ENCODE data around the gene MBTPS1. TPM values are rescaled to one million over a fixed set of nuclear protein-coding genes. Genes with fewer than 3 reads are reported as not detected.

Gene MBTPS1
- total RNA-seq, 2 experiments from 2014 or later, result 36.9 to 41.3 TPM

DNA sequence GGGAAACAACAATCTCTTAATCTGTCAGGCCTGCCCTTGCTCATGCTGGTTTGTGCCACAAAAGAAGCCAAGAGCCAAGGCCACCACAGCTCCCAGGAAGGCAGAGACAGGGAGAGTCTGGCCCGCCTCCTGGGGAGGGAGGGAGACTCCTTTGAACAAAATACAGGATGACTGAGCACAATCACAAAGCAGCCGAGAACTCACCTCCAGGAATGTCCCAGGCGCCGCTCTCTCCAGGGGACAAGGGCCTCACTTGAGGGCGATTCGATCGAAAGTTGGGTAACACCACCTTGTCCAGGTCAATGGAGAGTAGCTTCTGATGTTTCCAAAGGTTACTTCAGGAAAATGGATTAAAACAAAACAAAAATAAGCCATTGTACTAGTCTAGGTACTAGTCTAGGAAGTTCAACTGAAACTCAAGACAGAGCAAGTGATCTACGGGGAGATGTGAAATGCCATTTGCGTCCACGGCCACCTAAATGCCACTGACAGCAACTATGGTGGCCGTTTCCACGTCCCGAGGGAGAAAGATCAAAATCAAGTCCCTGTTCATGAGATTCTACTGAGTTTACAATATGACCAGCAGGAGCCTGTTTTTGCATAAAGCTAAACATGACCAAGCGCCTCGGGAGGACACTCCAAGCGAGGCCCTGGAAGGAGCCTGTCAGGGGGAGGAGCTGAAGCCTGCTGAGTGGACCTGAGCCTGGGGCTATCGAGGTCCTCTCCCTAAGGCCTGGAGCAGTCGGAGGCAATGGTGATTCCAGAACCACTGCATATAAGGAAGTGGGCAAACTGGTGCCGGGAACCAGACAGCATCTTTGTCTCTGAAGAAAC lies 60.7 kb downstream of the MBTPS1 start:
- peaks cover 29% of the 10 kb centered on the region for H3K36me3 Mint-ChIP-seq (ENCODE audit: low read depth)
- no peaks in the 10 kb centered on the region for H3K4me1 Mint-ChIP-seq (ENCODE audit: low read depth)
- H3K9me3 Mint-ChIP-seq, result no peaks in the 10 kb centered on the region
- no peak overlapping the region for H3K27ac Mint-ChIP-seq
- H3K27me3 Mint-ChIP-seq (ENCODE audit: low read depth), result no peaks in the 10 kb centered on the region
- CTCF ChIA-PET, result interaction anchor here (1.0 to 1.8 kb wide), 3 partner anchors 10 to 98 kb away, joined by 4 to 10 read pairs (median 4); no protein-coding TSS in a partner anchor
- H3K4me3 Mint-ChIP-seq, result no peak overlapping the region
- no peak for DNase-seq
- intact Hi-C loops (cut with micrococcal nuclease), result no loop called here

DNA sequence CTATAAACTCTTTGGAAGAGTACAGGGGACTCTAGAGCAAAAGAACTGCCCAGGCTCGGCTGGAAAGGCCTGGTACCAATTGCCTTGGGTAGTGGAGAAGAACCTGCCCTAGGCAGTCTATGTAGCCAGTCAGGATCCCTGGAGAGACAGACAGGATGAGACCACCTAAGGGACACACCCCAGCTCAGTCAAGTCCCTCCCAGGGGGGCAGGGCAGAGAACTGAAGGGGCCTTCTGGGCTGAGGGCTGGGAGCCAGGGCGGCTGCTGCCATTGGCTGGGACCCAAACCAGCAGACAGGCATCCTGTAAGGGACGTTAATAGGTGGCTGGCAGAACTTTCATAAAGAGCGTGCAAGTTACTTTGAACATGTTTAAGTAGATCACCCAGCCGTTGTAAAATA lies 61.4 kb downstream of the MBTPS1 start:
- CTCF ChIA-PET, result interaction anchor here (1.0 to 1.6 kb wide), 3 partner anchors 10 to 98 kb away, joined by 3 to 4 read pairs (median 4); no protein-coding TSS in a partner anchor
- Mint-ChIP-seq H3K36me3 (ENCODE audit: low read depth) (peaks cover 29% of the 10 kb centered on the region), H3K4me1 (ENCODE audit: low read depth) (no peaks in the 10 kb centered on the region), H3K27me3 (ENCODE audit: low read depth) (no peaks in the 10 kb centered on the region), H3K27ac (no peak overlapping the region), H3K4me3 (no peak overlapping the region), H3K9me3 (no peaks in the 10 kb centered on the region)
- intact Hi-C loops (cut with micrococcal nuclease), result no loop called here
- no peak for DNase-seq

DNA sequence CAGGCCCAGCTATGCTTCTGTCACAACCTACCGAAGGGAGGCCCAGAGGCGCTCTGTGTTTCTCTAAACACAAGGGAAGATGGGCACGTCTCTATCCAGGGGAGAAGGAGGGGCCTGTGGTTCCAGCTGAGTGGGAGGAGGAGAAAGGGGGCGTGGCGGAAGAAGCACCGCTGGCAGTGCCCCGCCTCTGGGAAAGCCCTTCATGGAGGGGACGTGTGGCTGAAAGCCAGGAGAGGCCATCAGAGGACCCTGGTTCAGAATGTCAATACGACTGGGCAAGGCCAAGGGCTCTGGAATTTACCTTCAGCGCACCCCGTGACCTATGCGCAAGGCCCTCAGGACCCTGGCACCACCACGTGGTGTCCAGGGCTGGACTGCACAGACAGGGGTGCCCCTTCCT lies 61.8 kb downstream of the MBTPS1 start:
- Mint-ChIP-seq H3K36me3 (ENCODE audit: low read depth) (peaks cover 29% of the 10 kb centered on the region), H3K27ac (no peak overlapping the region), H3K9me3 (no peaks in the 10 kb centered on the region), H3K27me3 (ENCODE audit: low read depth) (no peaks in the 10 kb centered on the region), H3K4me1 (ENCODE audit: low read depth) (no peaks in the 10 kb centered on the region), H3K4me3 (no peak overlapping the region)
- intact Hi-C loops (cut with micrococcal nuclease), result no loop called here
- no peak for DNase-seq
- CTCF ChIA-PET, result interaction anchor here (1.0 to 1.6 kb wide), 4 partner anchors 8 to 97 kb away, joined by 3 to 4 read pairs (median 4); no protein-coding TSS in a partner anchor

DNA sequence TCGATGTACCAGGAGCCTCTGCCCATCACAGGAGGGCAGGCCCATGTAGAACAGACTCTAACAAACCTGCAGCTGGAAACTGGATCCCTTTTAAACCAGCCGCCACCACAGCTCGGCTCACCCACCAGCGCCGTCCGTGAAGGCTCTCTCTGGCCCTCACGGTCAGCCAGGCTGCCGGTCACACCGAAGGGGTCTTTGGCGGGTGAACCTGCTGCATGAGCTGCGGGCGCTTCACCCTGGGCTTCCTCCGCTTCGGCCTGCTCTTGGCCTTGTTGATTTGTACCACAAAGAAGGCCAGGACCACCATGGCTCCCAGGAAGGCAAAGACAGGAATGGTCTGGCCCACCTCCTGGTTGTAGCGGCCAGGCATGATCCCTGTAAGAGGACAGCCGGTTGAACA lies 62.5 kb downstream of the MBTPS1 start:
- CTCF ChIA-PET, result interaction anchor here (1.0 to 1.2 kb wide), 2 partner anchors 9 to 12 kb away, joined by 3 read pairs; no protein-coding TSS in a partner anchor
- no peak overlapping the region for H3K27ac Mint-ChIP-seq
- no peaks in the 10 kb centered on the region for H3K9me3 Mint-ChIP-seq
- intact Hi-C loops (cut with micrococcal nuclease), result no loop called here
- H3K4me1 Mint-ChIP-seq (ENCODE audit: low read depth), result no peaks in the 10 kb centered on the region
- peaks cover 25% of the 10 kb centered on the region for H3K36me3 Mint-ChIP-seq (ENCODE audit: low read depth)
- no peak overlapping the region for H3K4me3 Mint-ChIP-seq
- no peak for DNase-seq
- H3K27me3 Mint-ChIP-seq (ENCODE audit: low read depth), result no peaks in the 10 kb centered on the region

DNA sequence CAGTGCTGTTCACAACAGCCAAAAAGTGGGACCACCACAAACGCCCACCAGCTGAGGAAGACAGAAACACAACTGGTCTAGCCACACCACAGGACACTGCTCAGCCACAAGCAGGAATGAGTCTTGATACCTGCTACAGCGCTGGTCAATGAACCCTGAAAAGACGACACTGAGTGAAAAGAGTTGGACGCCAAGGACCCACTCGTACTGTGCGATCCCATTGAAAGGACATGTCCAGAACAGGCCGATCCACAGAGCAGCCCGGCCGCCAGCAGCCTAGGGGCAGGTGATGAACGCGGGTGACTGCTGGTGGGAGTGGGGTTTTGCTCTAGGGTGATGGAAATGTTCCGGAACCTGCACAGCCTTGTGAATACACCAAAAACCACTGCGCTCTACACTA lies 63.5 kb downstream of the MBTPS1 start:
- Mint-ChIP-seq H3K27me3 (ENCODE audit: low read depth) (no peaks in the 10 kb centered on the region), H3K9me3 (no peaks in the 10 kb centered on the region), H3K4me1 (ENCODE audit: low read depth) (no peaks in the 10 kb centered on the region), H3K4me3 (no peak overlapping the region), H3K36me3 (ENCODE audit: low read depth) (peaks cover 24% of the 10 kb centered on the region), H3K27ac (no peak overlapping the region)
- intact Hi-C loops (cut with micrococcal nuclease), result no loop called here
- no peak for DNase-seq
- CTCF ChIA-PET, result no interaction called here

DNA sequence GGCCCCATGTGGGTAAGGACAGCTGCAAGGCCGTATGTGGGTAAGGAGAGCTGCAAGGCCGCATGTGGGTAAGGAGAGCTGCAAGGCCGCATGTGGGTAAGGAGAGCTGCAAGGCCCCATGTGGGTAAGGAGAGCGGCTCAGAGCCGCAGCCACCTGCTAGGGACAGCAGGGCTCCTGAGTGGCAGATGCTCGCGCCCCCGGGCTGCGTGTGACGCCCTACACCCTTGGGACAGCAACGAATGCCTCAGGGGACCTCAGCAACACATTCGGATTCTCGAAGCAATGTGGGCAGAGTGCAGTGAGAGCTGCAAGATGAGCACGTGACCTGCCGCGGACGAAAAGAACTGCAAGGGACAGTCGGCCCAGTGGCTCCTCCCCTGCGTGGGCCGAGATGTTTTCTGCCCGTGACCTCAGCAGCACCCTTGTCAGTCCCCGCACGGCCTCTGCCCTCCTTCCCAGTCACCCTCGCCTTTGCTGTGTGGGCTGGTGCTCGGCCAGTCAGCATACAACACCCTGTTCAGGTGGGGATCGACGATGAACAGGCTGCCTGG lies 64.6 kb downstream of the MBTPS1 start:
- Mint-ChIP-seq H3K4me3 (no peak overlapping the region), H3K36me3 (ENCODE audit: low read depth) (peaks cover 19% of the 10 kb centered on the region), H3K9me3 (no peaks in the 10 kb centered on the region), H3K27me3 (ENCODE audit: low read depth) (no peaks in the 10 kb centered on the region), H3K4me1 (ENCODE audit: low read depth) (no peaks in the 10 kb centered on the region), H3K27ac (no peak overlapping the region)
- intact Hi-C loops (cut with micrococcal nuclease), result no loop called here
- CTCF ChIA-PET, result interaction anchor here (0.9 kb wide), 1 partner anchor 10 kb away, joined by 3 read pairs; the partner anchor contains the start of gene SLC38A8
- DNase-seq, result no peak

DNA sequence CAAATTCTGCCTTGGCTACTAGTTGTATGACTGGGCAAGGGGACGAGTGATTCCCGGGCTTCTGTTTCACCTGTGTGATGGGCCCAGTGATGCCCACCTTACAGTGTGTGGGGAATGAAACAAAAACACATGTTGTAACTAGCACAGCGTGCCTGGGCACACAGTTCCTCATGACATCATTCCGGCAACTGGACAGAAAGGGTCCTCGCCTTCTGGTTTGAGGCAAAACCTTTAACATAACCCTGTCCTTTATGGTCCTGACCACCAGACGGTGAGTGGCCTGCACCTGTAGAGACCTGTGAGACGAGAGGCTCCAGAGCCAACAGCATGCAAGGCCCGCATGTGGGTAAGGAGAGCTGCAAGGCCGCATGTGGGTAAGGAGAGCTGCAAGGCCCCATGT lies 66.4 kb downstream of the MBTPS1 start:
- CTCF ChIA-PET, result interaction anchor here (0.7 kb wide), 1 partner anchor 23 kb away, joined by 5 read pairs; no protein-coding TSS in a partner anchor
- H3K36me3 Mint-ChIP-seq (ENCODE audit: low read depth), result peaks cover 11% of the 10 kb centered on the region
- H3K4me3 Mint-ChIP-seq, result no peak overlapping the region
- DNase-seq, result no peak
- no peak overlapping the region for H3K27ac Mint-ChIP-seq
- H3K27me3 Mint-ChIP-seq (ENCODE audit: low read depth), result no peaks in the 10 kb centered on the region
- no peaks in the 10 kb centered on the region for H3K4me1 Mint-ChIP-seq (ENCODE audit: low read depth)
- no peaks in the 10 kb centered on the region for H3K9me3 Mint-ChIP-seq
- intact Hi-C loops (cut with micrococcal nuclease), result no loop called here

DNA sequence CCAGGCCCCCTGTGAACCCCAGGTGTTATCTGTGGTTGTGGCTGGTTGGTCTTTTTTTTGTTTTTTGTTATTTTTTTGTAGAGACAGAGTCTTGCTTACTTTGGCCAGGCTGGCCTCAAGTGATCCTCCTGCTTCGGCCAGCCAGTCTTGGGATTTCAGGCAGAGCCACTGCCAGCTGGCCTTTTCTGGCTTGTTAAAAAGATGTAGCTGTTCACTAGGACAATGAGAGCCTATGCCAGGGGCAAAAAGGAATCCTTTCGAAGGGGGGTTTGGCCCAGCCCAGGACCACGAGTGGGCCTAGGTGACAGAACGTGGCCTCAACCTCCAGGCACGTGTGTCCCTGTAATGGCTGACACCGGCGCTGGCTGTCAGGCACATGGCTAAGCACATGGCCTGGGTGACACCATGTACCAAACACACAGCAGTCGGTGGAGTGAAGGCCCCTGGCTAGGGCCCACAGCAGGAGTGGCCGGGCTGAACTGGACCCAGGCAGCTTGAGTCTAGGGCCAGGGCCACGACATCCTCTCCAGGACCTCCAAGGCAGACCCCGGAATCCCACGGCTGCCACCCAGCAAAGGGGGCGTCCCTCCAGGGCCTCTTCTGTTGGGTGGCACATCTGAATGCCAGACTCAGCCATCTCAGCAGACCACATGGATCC lies 67.2 kb downstream of the MBTPS1 start:
- H3K4me3 Mint-ChIP-seq, result no peak overlapping the region
- peaks cover 11% of the 10 kb centered on the region for H3K36me3 Mint-ChIP-seq (ENCODE audit: low read depth)
- CTCF ChIA-PET, result no interaction called here
- intact Hi-C loops (cut with micrococcal nuclease), result no loop called here
- no peak overlapping the region for H3K27ac Mint-ChIP-seq
- no peaks in the 10 kb centered on the region for H3K9me3 Mint-ChIP-seq
- no peak for DNase-seq
- H3K4me1 Mint-ChIP-seq (ENCODE audit: low read depth), result no peaks in the 10 kb centered on the region
- peaks cover under 1% of the 10 kb centered on the region for H3K27me3 Mint-ChIP-seq (ENCODE audit: low read depth)

DNA sequence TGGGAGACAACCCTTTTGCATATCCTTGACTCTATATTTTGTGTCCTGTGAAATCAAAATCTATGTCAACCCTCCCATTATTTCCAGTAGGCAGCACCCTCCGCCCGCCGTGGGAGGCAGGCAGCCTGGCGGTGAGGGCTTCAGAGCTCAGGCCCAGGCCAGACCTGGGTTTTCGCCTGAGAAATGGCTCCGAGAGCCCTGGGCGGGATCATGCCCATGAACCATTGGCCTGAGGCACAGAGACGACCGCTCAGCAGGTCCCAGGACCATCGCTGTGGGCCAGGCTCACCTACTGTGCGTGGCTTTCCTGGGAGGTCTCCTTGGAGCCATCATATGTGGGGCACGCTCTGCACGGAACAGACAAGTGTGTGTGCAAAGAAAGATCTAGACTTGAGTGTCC lies 67.9 kb downstream of the MBTPS1 start:
- Mint-ChIP-seq H3K4me1 (ENCODE audit: low read depth) (peaks cover 3% of the 10 kb centered on the region), H3K27ac (no peak overlapping the region), H3K36me3 (ENCODE audit: low read depth) (peaks cover 11% of the 10 kb centered on the region), H3K4me3 (no peak overlapping the region), H3K27me3 (ENCODE audit: low read depth) (peaks cover 7% of the 10 kb centered on the region), H3K9me3 (no peaks in the 10 kb centered on the region)
- CTCF ChIA-PET, result interaction anchor here (0.7 kb wide), 1 partner anchor 16 kb away, joined by 3 read pairs; no protein-coding TSS in a partner anchor
- DNase-seq, result no peak
- intact Hi-C loops (cut with micrococcal nuclease), result no loop called here

DNA sequence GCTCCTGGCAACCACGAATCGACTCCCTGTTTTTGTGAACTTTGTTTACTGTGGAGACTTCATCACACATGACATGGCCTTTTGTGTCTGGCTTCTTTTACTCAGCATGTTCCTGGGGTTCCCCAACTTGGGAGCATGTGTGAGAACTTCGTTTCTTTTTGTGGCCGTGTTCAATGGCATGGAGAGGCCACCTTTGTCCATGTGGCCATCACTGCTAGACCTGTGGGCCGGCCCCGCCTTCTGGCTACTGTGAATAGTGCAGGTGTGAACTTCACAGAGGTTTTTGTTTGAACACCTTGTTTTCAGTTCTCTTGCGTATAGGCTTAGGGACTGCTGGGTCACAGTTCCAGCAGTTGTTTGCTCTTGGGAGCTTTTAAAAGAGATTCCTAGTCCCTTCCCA lies 68.5 kb downstream of the MBTPS1 start:
- DNase-seq, result no peak
- H3K9me3 Mint-ChIP-seq, result no peaks in the 10 kb centered on the region
- peaks cover 10% of the 10 kb centered on the region for H3K36me3 Mint-ChIP-seq (ENCODE audit: low read depth)
- no peak overlapping the region for H3K4me3 Mint-ChIP-seq
- intact Hi-C loops (cut with micrococcal nuclease), result no loop called here
- H3K4me1 Mint-ChIP-seq (ENCODE audit: low read depth), result peaks cover 5% of the 10 kb centered on the region
- peaks cover 13% of the 10 kb centered on the region for H3K27me3 Mint-ChIP-seq (ENCODE audit: low read depth)
- CTCF ChIA-PET, result interaction anchor here (0.7 kb wide), 1 partner anchor 17 kb away, joined by 3 read pairs; no protein-coding TSS in a partner anchor
- H3K27ac Mint-ChIP-seq, result no peak overlapping the region

DNA sequence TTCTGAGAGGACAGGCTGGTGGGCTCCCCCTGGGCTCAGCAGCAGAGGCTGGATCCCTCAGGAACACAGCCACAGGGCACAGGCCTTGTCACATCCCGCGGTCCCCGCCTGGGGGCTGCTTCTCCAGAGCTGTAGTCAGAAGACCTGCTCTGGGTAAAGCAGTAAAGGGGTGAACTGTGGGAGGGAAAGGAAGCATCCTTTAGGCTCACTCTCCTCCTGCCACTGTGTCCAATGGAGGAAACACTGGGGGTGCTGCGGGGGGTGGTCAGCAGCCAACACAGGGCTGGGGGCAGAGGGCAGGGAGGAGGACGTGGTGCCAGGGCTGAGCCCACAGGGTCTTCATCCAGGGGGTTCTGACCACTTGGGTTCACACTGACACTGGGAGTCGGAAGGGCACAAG lies 69.1 kb downstream of the MBTPS1 start:
- DNase-seq, result no peak
- H3K4me1 Mint-ChIP-seq (ENCODE audit: low read depth), result peaks cover 5% of the 10 kb centered on the region
- intact Hi-C loops (cut with micrococcal nuclease), result no loop called here
- peaks cover 5% of the 10 kb centered on the region for H3K36me3 Mint-ChIP-seq (ENCODE audit: low read depth)
- peaks cover 18% of the 10 kb centered on the region for H3K27me3 Mint-ChIP-seq (ENCODE audit: low read depth)
- H3K4me3 Mint-ChIP-seq, result no peak overlapping the region
- CTCF ChIA-PET, result no interaction called here
- no peaks in the 10 kb centered on the region for H3K9me3 Mint-ChIP-seq
- no peak overlapping the region for H3K27ac Mint-ChIP-seq

DNA sequence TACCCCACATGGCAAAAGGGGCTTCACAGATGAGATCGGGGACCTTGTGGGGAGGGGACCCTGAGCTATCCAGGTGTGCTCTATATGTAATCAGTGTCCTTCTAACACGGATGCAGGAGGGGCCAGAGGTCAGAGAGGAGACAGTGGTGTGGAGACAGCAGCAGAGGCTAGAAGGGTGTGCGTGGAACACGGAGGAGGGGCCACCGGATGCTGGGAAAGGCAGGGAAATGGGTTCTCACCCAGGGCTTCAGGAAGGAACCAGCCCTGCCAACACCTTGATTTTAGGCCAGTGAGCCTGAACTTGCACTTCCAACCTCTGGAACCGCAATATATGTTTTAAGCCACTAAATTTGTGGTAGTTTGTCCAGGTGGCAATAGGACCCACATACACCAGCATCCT lies 69.5 kb downstream of the MBTPS1 start:
- H3K36me3 Mint-ChIP-seq (ENCODE audit: low read depth), result peaks cover 1% of the 10 kb centered on the region

More for the DNA sequence above, 69.5 kb downstream of the MBTPS1 start:
- H3K27me3 Mint-ChIP-seq (ENCODE audit: low read depth), result peaks cover 21% of the 10 kb centered on the region
- peaks cover 5% of the 10 kb centered on the region for H3K4me1 Mint-ChIP-seq (ENCODE audit: low read depth)
- CTCF ChIA-PET, result interaction anchor here (1.4 kb wide), 1 partner anchor 18 kb away, joined by 4 read pairs; no protein-coding TSS in a partner anchor
- intact Hi-C loops (cut with micrococcal nuclease), result no loop called here
- no peak overlapping the region for H3K27ac Mint-ChIP-seq
- H3K9me3 Mint-ChIP-seq, result no peaks in the 10 kb centered on the region
- no peak overlapping the region for H3K4me3 Mint-ChIP-seq
- no peak for DNase-seq

Measured in activated naive CD4-positive, alpha-beta T cell treated with anti-CD3 and anti-CD28 coated beads for 36 hours (primary cell).